CD4-positive, CD25-positive, alpha-beta regulatory T cell (primary cell): ENCODE data around the gene RAB3C. TPM values are rescaled to one million over a fixed set of nuclear protein-coding genes. Genes with fewer than 3 reads are reported as not detected.

ENCODE experiments used
- ATAC-seq, 2 donors: fragments of 150-1000 bp; cut with Tn5 transposase; one replicate each; pipeline ENCODE4 v1.10.0; 2021; ENCODE audit warnings: low read depth in 2 of 2, moderate number of reproducible peaks in 2 of 2, moderate library complexity in 1 of 2
- DNase-seq, 3 donors: peaks; one replicate each; pipeline versions ENCODE4 v3.0.0 to v3.0.0-alpha.2; 2012 to 2022; ENCODE audit warnings: mixed read lengths in 1 of 3
- H3K27ac ChIP-seq: one replicate; pipeline ENCODE4 v1.7.0; 2013; ENCODE audit warnings: mild to moderate bottlenecking, low read length; ENCODE audit not compliant: insufficient read depth, poor library complexity, severe bottlenecking
- H3K27me3 ChIP-seq: one replicate; pipeline ENCODE4 v1.7.0; 2013; ENCODE audit warnings: low read length; ENCODE audit not compliant: control insufficient read depth, insufficient read depth
- H3K36me3 ChIP-seq: one replicate; pipeline ENCODE4 v1.7.0; 2013; ENCODE audit warnings: mild to moderate bottlenecking, low read length, moderate library complexity; ENCODE audit not compliant: control insufficient read depth, insufficient read depth
- H3K4me1 ChIP-seq: 2 replicates; pipeline ENCODE4 v1.7.0; 2013; ENCODE audit warnings: mild to moderate bottlenecking, low read length; ENCODE audit not compliant: insufficient read depth, control insufficient read depth, poor library complexity, severe bottlenecking
- H3K4me3 ChIP-seq: one replicate; pipeline ENCODE4 v1.7.0; 2013; ENCODE audit warnings: low read depth, mild to moderate bottlenecking, low read length, moderate library complexity
- H3K9me3 ChIP-seq, 2 experiments: 1 replicate in 1 of 2; 2 replicates in 1 of 2; pipeline ENCODE4 v1.7.0; 2013; ENCODE audit warnings: low read length in 2 of 2, mild to moderate bottlenecking in 1 of 2, moderate library complexity in 1 of 2; ENCODE audit not compliant: control insufficient read depth in 2 of 2
- H3K27ac Mint-ChIP-seq, 3 donors: one replicate each; pipeline ENCODE4 v1.8.0; 2020 to 2022; ENCODE audit warnings: mild to moderate bottlenecking in 3 of 3, mixed read lengths in 3 of 3, moderate library complexity in 2 of 3
- H3K27me3 Mint-ChIP-seq: one replicate; pipeline ENCODE4 v1.8.0; 2022; ENCODE audit warnings: mild to moderate bottlenecking, mixed read lengths
- H3K36me3 Mint-ChIP-seq: one replicate; pipeline ENCODE4 v1.8.0; 2020; ENCODE audit warnings: mixed read lengths
- H3K4me1 Mint-ChIP-seq, 4 donors: one replicate each; pipeline ENCODE4 v1.8.0; 2020 to 2022; ENCODE audit warnings: mixed read lengths in 4 of 4, mild to moderate bottlenecking in 1 of 4
- H3K4me3 Mint-ChIP-seq, 4 donors: one replicate each; pipeline ENCODE4 v1.8.0; 2020 to 2022; ENCODE audit warnings: mild to moderate bottlenecking in 4 of 4, mixed read lengths in 4 of 4, moderate library complexity in 3 of 4
- H3K9me3 Mint-ChIP-seq, 7 donors: one replicate each; pipeline ENCODE4 v1.8.0; 2020 to 2022; ENCODE audit warnings: mixed read lengths in 7 of 7, mild to moderate bottlenecking in 3 of 7, moderate library complexity in 2 of 7
- polyA plus RNA-seq, 4 donors: library from polyadenylated mRNA; unstranded; fragments of 300-500 nt; fragmentation: Illumina TruSeq; gene quantifications; one replicate each; pipeline ENCODE4 v1.2.3, GENCODE V29; 2021
- total RNA-seq: library from RNA; stranded (reverse); gene quantifications from one replicate; pipeline ENCODE4 v1.2.3, GENCODE V29; 2022

The RAB3C gene
- total and polyA plus RNA-seq, 5 donors from 2014 or later = not detected

DNA sequence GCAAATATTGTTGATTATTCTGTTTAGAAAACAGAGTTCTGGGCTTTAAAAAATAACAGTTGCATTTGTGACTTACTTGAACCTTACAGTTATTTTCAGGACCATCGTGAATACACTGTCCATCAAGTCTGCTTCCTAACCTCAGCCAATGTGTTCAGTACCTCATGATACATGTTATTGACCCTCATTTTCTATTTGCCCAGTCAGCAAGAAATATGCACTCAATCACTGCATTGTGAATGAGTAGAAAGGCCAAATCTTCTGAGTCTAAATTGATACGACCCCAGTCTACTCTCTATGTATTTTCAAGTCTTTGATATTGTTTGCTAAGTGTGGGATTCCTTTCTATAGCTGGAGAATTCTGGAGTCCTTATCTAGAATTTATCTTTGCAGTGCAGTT lies 156.2 kb downstream of the RAB3C start:
- Mint-ChIP-seq H3K4me3 (no peak overlapping the region), H3K36me3 (no peaks in the 10 kb centered on the region), H3K27ac (no peak overlapping the region), H3K9me3 (peaks cover 0 to 4% (median 0%) of the 10 kb centered on the region in 7 donors), H3K4me1 (no peaks in the 10 kb centered on the region), H3K27me3 (peaks cover 9% of the 10 kb centered on the region)
- Histone ChIP-seq H3K27me3 (no peaks in the 10 kb centered on the region), H3K36me3 (no peaks in the 10 kb centered on the region), H3K4me1 (no peaks in the 10 kb centered on the region), H3K9me3 (no peaks in the 10 kb centered on the region), H3K27ac (no peak overlapping the region), H3K4me3 (no peak overlapping the region)
- ATAC-seq (no peak), DNase-seq (no peak)

- Mint-ChIP-seq H3K4me1 (no peaks in the 10 kb centered on the region), H3K4me3 (no peak overlapping the region)
- no peak for ATAC-seq
Observed at GRCh38 chr5:58740956-58741355, 158.1 kb downstream of the RAB3C start.

GRCh38 chr5:58745350-58745749 lies 162.5 kb downstream of the RAB3C start:
- H3K4me1 Mint-ChIP-seq = no peaks in the 10 kb centered on the region
- Histone ChIP-seq H3K9me3 (no peaks in the 10 kb centered on the region), H3K27me3 (no peaks in the 10 kb centered on the region), H3K36me3 (no peaks in the 10 kb centered on the region), H3K27ac (no peak overlapping the region), H3K4me3 (no peak overlapping the region), H3K4me1 (no peaks in the 10 kb centered on the region)
- no peak overlapping the region for H3K4me3 Mint-ChIP-seq
- peaks cover 9% of the 10 kb centered on the region for H3K27me3 Mint-ChIP-seq
- H3K9me3 Mint-ChIP-seq = peaks cover 0 to 2% (median 0%) of the 10 kb centered on the region in 7 donors
- no peak for ATAC-seq
- H3K27ac Mint-ChIP-seq = no peak overlapping the region
- DNase-seq = no peak
- no peaks in the 10 kb centered on the region for H3K36me3 Mint-ChIP-seq

More at GRCh38 chr5:58740956-58741355, 158.1 kb downstream of the RAB3C start:
- H3K9me3 ChIP-seq = no peaks in the 10 kb centered on the region
- H3K36me3 Mint-ChIP-seq = no peaks in the 10 kb centered on the region
- no peaks in the 10 kb centered on the region for H3K36me3 ChIP-seq
- H3K4me3 ChIP-seq = no peak overlapping the region
- no peak for DNase-seq
- H3K27ac ChIP-seq = no peak overlapping the region
- peaks cover 0 to 4% (median 0%) of the 10 kb centered on the region in 7 donors for H3K9me3 Mint-ChIP-seq
- no peaks in the 10 kb centered on the region for H3K4me1 ChIP-seq
- H3K27me3 ChIP-seq = no peaks in the 10 kb centered on the region
- H3K27me3 Mint-ChIP-seq = peaks cover 9% of the 10 kb centered on the region
- H3K27ac Mint-ChIP-seq = no peak overlapping the region

DNA sequence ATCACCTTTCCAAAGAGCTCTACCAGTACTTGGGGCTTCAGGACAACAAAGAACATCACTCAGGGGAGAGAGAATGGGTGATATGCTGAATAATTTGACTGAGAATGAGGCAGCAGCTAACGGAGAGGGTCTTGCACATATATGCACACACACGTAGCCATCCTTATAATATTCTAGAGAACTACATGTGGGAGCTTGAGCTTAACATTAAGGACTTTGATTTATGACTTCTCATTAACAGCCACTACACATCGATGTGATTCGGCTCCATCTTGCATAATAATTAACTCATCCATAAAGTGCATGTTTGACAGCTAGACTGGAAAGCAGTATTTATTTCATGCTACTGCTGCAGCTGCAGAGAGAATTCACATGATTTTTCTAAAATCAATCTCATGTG lies 163.4 kb downstream of the RAB3C start:
- Histone ChIP-seq H3K4me3 (no peak overlapping the region), H3K27ac (no peak overlapping the region), H3K27me3 (no peaks in the 10 kb centered on the region), H3K36me3 (no peaks in the 10 kb centered on the region), H3K4me1 (no peaks in the 10 kb centered on the region), H3K9me3 (no peaks in the 10 kb centered on the region)
- no peak overlapping the region for H3K27ac Mint-ChIP-seq
- H3K9me3 Mint-ChIP-seq = peaks cover 0 to 2% (median 0%) of the 10 kb centered on the region in 7 donors
- ATAC-seq (no peak), DNase-seq (no peak)
- H3K27me3 Mint-ChIP-seq = peaks cover 9% of the 10 kb centered on the region
- H3K36me3 Mint-ChIP-seq = no peaks in the 10 kb centered on the region
- H3K4me1 Mint-ChIP-seq = peaks cover 0 to 2% (median 0%) of the 10 kb centered on the region in 4 donors
- H3K4me3 Mint-ChIP-seq = no peak overlapping the region

DNA sequence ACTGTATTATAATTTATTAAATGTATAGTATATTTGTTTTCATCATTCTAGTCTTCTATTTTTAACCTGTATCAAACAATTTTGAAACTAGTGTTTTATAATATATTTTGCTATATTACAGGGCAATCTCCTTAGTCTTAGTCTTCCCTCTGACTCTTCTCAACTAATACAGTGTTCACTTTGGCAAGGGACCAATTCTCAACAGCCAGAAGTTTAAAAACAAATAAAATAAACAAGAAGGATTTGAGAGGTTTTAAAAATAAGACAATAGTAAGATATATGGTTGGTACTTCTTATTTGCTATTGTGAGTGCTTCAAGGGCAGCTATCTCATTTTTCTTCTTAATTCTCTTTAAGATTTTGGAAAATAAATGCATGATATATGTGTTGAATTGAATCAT lies 167.2 kb downstream of the RAB3C start:
- H3K27me3 Mint-ChIP-seq = peaks cover 4% of the 10 kb centered on the region
- Histone ChIP-seq H3K36me3 (no peaks in the 10 kb centered on the region), H3K27me3 (no peaks in the 10 kb centered on the region), H3K4me3 (no peak overlapping the region), H3K4me1 (no peaks in the 10 kb centered on the region), H3K9me3 (no peaks in the 10 kb centered on the region), H3K27ac (no peak overlapping the region)
- peaks cover 0 to 2% (median 0%) of the 10 kb centered on the region in 4 donors for H3K4me1 Mint-ChIP-seq
- no peak overlapping the region for H3K4me3 Mint-ChIP-seq
- ATAC-seq = no peak
- H3K9me3 Mint-ChIP-seq = peaks cover 0 to 3% (median 0%) of the 10 kb centered on the region in 7 donors
- no peak for DNase-seq
- no peaks in the 10 kb centered on the region for H3K36me3 Mint-ChIP-seq
- no peak overlapping the region for H3K27ac Mint-ChIP-seq

DNA sequence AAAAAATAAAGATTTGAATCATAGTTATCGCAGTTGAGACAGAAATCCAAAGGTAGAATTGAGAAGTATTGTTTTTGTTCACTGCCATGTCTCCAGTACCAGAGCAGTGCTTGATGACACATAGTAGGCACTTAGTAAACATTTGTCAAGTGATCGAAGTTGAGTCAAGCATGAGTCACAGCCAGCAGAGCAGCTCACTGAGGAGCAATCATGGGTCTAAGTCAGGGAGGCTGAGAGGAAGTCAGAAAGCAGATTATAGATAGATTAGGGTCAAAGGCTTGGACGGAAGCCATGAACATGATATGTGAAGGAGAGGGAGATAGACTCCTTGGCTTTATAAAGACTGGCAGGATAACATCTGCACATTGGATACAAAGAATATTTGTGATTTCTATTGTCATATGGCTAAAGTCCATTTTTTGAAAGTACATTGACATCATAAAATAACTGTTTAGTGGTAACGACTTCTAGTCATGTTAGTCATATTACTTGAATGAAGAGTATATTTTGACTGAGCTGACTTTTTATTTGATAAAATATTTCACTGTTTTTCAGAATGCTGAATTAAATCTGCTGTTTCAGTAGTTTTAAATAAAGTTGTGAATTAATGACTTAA lies 168.5 kb downstream of the RAB3C start:
- peaks cover 0 to 3% (median 0%) of the 10 kb centered on the region in 7 donors for H3K9me3 Mint-ChIP-seq
- peaks cover 4% of the 10 kb centered on the region for H3K27me3 Mint-ChIP-seq
- H3K9me3 ChIP-seq = no peaks in the 10 kb centered on the region
- H3K4me3 ChIP-seq = no peak overlapping the region
- no peak overlapping the region for H3K27ac ChIP-seq
- H3K36me3 ChIP-seq = no peaks in the 10 kb centered on the region
- H3K4me1 Mint-ChIP-seq = peaks cover 0 to 2% (median 0%) of the 10 kb centered on the region in 4 donors
- ATAC-seq = no peak
- no peak overlapping the region for H3K27ac Mint-ChIP-seq
- H3K4me1 ChIP-seq = no peaks in the 10 kb centered on the region
- H3K27me3 ChIP-seq = no peaks in the 10 kb centered on the region
- no peak for DNase-seq
- H3K36me3 Mint-ChIP-seq = no peaks in the 10 kb centered on the region
- H3K4me3 Mint-ChIP-seq = no peak overlapping the region

GRCh38 chr5:58752104-58752503 lies 169.2 kb downstream of the RAB3C start:
- H3K27me3 ChIP-seq = no peaks in the 10 kb centered on the region
- H3K9me3 Mint-ChIP-seq = peaks cover 0 to 3% (median 0%) of the 10 kb centered on the region in 7 donors
- no peak for DNase-seq
- no peak for ATAC-seq
- no peak overlapping the region for H3K4me3 Mint-ChIP-seq
- H3K9me3 ChIP-seq = no peaks in the 10 kb centered on the region
- H3K4me1 ChIP-seq = no peaks in the 10 kb centered on the region
- no peaks in the 10 kb centered on the region for H3K36me3 Mint-ChIP-seq
- no peaks in the 10 kb centered on the region for H3K36me3 ChIP-seq
- peaks cover 0 to 2% (median 0%) of the 10 kb centered on the region in 4 donors for H3K4me1 Mint-ChIP-seq
- H3K27me3 Mint-ChIP-seq = peaks cover 4% of the 10 kb centered on the region
- H3K4me3 ChIP-seq = no peak overlapping the region
- H3K27ac ChIP-seq = no peak overlapping the region
- H3K27ac Mint-ChIP-seq = no peak overlapping the region

DNA sequence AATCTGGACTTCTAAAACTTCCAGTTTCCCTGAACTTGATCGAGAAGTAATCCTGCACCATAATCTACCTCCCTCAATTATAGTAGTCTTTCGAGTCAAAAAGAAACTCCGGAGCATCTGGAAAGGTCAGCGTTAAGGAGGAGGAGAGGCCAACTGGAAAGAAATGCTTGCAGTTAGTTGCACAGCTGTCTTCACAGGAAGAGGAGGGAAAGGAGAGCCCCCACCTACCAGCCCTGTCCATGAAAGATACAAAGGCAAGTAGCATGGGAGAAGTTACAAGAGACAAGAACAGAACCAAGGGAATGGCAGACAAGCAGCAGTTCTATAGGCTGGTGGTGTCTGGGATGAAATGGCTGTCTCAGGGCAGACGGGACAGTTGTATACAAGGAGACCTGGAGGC lies 170.6 kb downstream of the RAB3C start:
- Mint-ChIP-seq H3K27me3 (peaks cover 4% of the 10 kb centered on the region), H3K4me1 (peaks cover 0 to 2% (median 0%) of the 10 kb centered on the region in 4 donors), H3K4me3 (no peak overlapping the region), H3K36me3 (no peaks in the 10 kb centered on the region), H3K27ac (no peak overlapping the region), H3K9me3 (peaks cover 0 to 6% (median 0%) of the 10 kb centered on the region in 7 donors)
- ATAC-seq (no peak), DNase-seq (no peak)
- Histone ChIP-seq H3K4me1 (no peaks in the 10 kb centered on the region), H3K36me3 (no peaks in the 10 kb centered on the region), H3K9me3 (no peaks in the 10 kb centered on the region), H3K27me3 (no peaks in the 10 kb centered on the region), H3K27ac (no peak overlapping the region), H3K4me3 (no peak overlapping the region)
